Ishikawa (cell line): ENCODE data around the gene ATP11A.

Experiments used
- CEBPB ChIP-seq: IDR thresholded peaks from 2 replicates; pipeline ENCODE4 v1.6.1; 2012
- CREB1 ChIP-seq: IDR thresholded peaks from 2 replicates; pipeline ENCODE4 v1.6.1; 2012; ENCODE audit warnings: low read depth
- EGR1 ChIP-seq: IDR thresholded peaks from 2 replicates; pipeline ENCODE4 v1.6.1; 2012
- EP300 ChIP-seq: IDR thresholded peaks from 2 replicates; pipeline ENCODE4 v1.6.1; 2012; ENCODE audit warnings: borderline replicate concordance
- FOXM1 ChIP-seq: IDR thresholded peaks from 2 replicates; pipeline ENCODE4 v1.6.1; 2012; ENCODE audit warnings: low read depth, borderline replicate concordance
- MAX ChIP-seq: IDR thresholded peaks from 2 replicates; pipeline ENCODE4 v1.6.1; 2012
- NFIC ChIP-seq: IDR thresholded peaks from 2 replicates; pipeline ENCODE4 v1.6.1; 2012
- RAD21 ChIP-seq: IDR thresholded peaks from 2 replicates; pipeline ENCODE4 v1.6.1; 2012; ENCODE audit warnings: low read depth
- REST ChIP-seq: IDR thresholded peaks from 2 replicates; pipeline ENCODE4 v1.6.1; 2012; ENCODE audit warnings: low read depth, mild to moderate bottlenecking
- TAF1 ChIP-seq: IDR thresholded peaks from 2 replicates; pipeline ENCODE4 v1.6.1; 2012; ENCODE audit warnings: low read depth, mild to moderate bottlenecking
- TCF12 ChIP-seq: IDR thresholded peaks from 2 replicates; pipeline ENCODE4 v1.6.1; 2012; ENCODE audit warnings: low read depth
- TEAD4 ChIP-seq: IDR thresholded peaks from 2 replicates; pipeline ENCODE4 v1.6.1; 2012
- YY1 ChIP-seq: IDR thresholded peaks from 2 replicates; pipeline ENCODE4 v1.6.1; 2012; ENCODE audit warnings: low read depth
- ZBTB7A ChIP-seq: IDR thresholded peaks from 2 replicates; pipeline ENCODE4 v1.6.1; 2012; ENCODE audit warnings: low read depth
- TF ChIP-seq, protein P1 (sequence below): IDR thresholded peaks from 2 replicates; pipeline ENCODE4 v1.6.1; 2012

ATP11A gene

DNA sequence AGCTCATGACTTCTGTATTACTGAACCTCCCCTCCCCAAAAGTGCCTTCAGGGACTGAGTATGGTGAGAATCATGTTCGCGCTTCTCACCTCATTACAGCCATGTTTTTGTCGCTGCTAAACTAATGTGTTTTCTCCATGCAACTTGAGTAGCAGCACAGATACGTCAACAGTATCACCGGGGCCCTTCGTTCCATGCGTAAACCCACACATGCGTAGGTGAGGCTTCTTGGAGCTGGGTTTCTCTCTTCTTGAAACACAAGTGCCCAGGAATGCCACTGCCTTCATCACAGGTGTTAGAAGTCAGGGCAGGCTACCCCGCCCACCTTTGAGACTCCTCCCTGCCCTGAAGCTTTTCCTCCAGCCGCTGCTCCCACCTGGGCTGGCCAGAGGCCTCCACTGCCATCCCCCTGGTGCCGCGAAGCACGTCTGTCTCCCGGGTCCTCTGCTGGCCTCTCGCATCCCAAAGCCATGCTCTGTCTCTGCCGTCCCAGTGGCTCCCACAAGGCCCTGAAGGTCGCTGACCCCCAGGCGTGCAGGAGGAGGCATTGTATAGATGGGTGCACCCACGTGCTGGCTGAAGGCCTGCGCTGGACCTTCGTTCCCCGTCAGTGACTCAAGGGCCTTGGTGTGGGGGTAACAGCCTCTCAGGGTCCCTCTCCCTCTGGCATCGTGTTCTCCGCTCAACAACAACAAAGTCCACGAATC, 143.9 kb downstream of the ATP11A start:
- TF ChIP-seq YY1 (no peak), TCF12 (no peak), CEBPB (no peak)

- no peak for TF ChIP-seq YY1
- TF ChIP-seq TEAD4: no peak
- no peak for TF ChIP-seq ZBTB7A
- TF ChIP-seq CREB1: no peak
- TF ChIP-seq TCF12: no peak
- no peak for TF ChIP-seq TAF1
- TF ChIP-seq, protein P1, sequence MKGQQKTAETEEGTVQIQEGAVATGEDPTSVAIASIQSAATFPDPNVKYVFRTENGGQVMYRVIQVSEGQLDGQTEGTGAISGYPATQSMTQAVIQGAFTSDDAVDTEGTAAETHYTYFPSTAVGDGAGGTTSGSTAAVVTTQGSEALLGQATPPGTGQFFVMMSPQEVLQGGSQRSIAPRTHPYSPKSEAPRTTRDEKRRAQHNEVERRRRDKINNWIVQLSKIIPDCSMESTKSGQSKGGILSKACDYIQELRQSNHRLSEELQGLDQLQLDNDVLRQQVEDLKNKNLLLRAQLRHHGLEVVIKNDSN: no peak
- no peak for TF ChIP-seq EGR1
- TF ChIP-seq EP300: no peak
- no peak for TF ChIP-seq MAX
- no peak for TF ChIP-seq NFIC
- no peak for TF ChIP-seq FOXM1
- no peak for TF ChIP-seq RAD21
- no peak for TF ChIP-seq CEBPB
- no peak for TF ChIP-seq REST
Measured at GRCh38 chr13:112835344-112835743, 145.5 kb downstream of the ATP11A start.

DNA sequence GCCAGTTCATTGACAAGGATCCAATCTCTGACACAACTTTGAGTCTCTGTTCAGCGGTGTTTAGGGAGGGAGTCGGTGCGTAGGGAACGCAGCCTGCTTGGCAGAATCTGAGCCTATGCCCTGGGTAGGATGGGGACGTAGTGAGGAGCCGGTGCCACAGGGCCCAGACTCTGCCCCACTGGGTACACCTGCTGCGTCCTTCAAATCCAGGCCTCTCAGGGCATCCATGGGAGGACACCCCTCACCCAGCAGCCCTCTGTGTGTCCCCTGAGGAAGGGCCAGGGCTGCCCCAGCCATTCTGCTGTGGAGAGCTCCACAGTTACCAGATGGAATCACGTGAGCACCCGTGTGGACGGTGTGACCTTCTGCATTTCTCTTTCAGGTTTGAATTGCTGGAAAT, 146.0 kb downstream of the ATP11A start:
- TF ChIP-seq MAX (no peak), YY1 (no peak), REST (no peak), TCF12 (no peak), RAD21 (no peak), TEAD4 (no peak), TAF1 (no peak), EGR1 (no peak), CREB1 (no peak), ZBTB7A (no peak), CEBPB (no peak), NFIC (no peak), FOXM1 (no peak), EP300 (no peak)
- TF ChIP-seq, protein P1: no peak

- TF ChIP-seq FOXM1 (no peak), RAD21 (no peak), TEAD4 (no peak), TAF1 (no peak), CREB1 (no peak), REST (no peak), CEBPB (no peak)
Measured at GRCh38 chr13:112836940-112837339, 147.1 kb downstream of the ATP11A start.
